GM12874 (cell line): ENCODE results near the gene MYH11.

Source experiments
- CTCF ChIP-seq: IDR thresholded peaks from 2 replicates; pipeline ENCODE4 v1.5.1; 2011; ENCODE audit warnings: low read depth, mild to moderate bottlenecking, control low read depth, low read length, moderate library complexity; ENCODE audit not compliant: insufficient read depth

Gene MYH11

DNA sequence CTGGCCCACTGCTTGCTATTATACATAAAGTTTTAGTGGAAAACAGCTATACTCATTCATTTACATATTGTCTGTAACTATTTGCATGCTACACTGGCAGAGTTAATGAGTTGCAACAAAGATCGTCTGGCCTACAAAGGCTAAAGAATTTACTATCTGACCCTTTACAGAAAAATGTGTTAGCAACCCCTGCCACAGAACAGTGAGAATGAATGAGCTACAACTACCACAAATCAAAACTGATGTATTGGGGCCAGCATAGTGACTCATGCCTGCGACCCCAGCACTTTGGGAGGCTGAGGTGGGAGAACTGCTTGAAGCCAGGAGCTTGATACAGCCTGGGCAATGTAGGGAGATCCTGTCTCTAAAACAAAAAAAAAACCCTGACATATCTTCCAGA lies 92.7 kb downstream of the MYH11 start:
- TF ChIP-seq CTCF = no peak

- no peak for TF ChIP-seq CTCF
These were observed 96.7 kb downstream of the MYH11 start for GRCh38 chr16:15760129-15760528.

DNA sequence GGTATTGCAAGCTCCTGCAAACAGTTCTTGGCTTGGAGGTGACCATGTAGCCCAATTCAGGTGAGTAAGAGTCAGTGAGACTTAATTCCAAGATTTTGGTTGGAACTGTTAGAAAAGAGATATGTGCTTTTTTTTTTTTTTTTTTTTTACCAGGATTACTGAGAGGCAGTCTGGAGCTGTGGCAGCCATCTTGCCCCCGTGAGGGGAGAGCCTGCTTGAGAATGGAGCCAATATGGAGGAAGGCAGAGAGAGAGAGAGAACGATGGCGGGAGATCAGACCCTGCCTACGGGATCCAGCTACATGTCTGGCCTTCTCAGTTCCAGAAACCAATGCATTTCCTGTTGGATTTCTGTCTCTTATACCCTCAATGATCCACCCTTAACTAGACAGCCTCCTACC lies 97.8 kb downstream of the MYH11 start:
- no peak for TF ChIP-seq CTCF

DNA sequence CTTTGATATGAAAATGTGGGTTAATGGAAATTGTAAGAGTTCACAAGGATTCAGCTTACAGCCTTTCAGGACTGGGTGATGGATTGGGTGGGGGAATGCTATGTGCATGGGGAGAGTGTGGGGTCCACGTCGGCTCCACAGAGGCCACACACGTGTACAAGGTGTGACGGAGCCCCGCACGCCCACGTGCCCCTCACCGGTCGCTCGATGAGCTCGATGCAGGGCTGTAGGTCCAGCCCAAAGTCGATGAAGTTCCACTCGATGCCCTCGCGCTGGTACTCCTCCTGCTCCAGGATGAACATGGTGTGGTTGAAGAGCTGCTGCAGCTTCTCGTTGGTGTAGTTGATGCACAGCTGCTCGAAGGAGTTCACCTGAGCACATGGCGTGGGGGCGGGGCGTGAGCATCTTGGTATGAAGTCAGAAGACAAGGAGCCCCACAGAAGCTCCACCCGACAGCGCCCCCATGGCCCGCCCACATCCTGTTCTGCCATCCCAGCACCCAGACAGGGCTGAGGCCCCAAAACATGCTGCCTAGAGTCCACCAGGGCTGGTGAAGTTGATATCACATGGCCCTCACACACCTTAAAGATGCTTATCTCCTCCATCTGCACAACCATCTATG lies 99.1 kb downstream of the MYH11 start:
- TF ChIP-seq CTCF = no peak

DNA sequence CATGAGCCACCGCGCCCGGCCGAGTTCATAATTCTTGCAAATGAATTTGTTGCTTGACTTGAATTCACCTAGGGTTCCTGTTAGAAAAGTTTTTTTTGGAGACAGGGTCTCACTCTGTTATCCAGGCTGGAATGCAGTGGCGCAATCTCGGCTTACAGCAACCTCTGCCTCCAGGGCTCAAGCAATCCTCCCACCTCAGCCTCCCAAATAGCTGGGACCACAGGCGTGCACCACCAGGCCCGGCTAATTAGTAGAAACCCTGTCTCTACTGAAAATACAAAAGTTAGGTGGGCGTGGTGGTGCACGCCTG lies 99.8 kb downstream of the MYH11 start:
- no peak for TF ChIP-seq CTCF

DNA sequence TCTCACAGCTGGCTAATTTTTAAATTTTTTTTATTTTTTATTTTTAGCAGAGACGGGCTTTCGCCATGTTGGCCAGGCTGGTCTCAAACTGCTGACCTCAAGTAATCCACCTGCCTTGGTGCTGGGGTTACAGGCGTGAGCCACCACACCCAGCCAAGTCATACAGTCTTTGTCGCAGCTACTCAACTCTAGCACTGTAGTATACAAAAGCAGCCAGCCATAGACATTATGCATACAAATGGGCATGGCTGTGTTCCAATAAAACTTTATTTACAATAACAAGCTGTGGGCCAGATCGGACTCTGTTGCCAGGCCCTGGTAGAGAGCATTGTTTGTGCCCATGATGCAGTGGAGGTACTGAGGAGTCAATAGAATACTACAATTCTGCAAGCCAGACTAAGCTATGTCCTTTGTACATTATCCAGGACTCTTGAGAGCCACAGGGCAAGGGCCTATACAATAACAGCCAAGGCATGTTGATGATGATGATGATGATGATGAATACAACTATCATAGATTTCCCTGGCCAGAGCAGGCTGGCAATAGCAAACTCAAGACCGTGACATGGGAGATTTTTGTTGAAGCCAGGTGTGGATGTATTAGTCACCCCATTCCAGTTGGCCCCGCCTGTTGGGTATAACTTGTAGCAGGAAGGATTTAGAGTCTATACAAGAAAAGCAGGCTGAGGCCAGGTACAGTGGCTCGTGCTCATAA lies 101.8 kb downstream of the MYH11 start:
- TF ChIP-seq CTCF = no peak

GRCh38 chr16:15752717-15753488 lies 103.9 kb downstream of the MYH11 start:
- TF ChIP-seq CTCF = no peak
